HepG2 (cell line): ENCODE data around the gene ACTN4. TPM values are rescaled to one million over a fixed set of nuclear protein-coding genes. Genes with fewer than 3 reads are reported as not detected.

Experiments used
- IKZF1 ChIP-seq: fragments of 450-650 bp; IDR thresholded peaks from 2 replicates; pipeline ENCODE4 v1.7.1; 2016
- MAFF ChIP-seq: IDR thresholded peaks from 2 replicates; pipeline ENCODE4 v1.6.1; 2011; ENCODE audit warnings: low read depth, low read length, improper control_type of control experiment
- MIXL1 ChIP-seq: IDR thresholded peaks from 2 replicates; pipeline ENCODE4 v1.6.1; 2016
- MTERF4 ChIP-seq: sonication (generic); formaldehyde crosslinking; IDR thresholded peaks from 2 replicates; pipeline ENCODE4 v1.8.0; 2023; ENCODE audit warnings: mild to moderate bottlenecking, missing genetic modification reagents
- SNAPC2 ChIP-seq: sonication (generic); formaldehyde crosslinking; IDR thresholded peaks from 2 replicates; pipeline ENCODE4 v1.8.1; 2022; ENCODE audit warnings: mild to moderate bottlenecking, missing genetic modification reagents
- TMF1 ChIP-seq: sonication (generic); formaldehyde crosslinking; IDR thresholded peaks from 2 replicates; pipeline ENCODE4 v1.8.1; 2022; ENCODE audit warnings: low read depth, missing genetic modification reagents
- ZBTB38 ChIP-seq: sonication (generic); formaldehyde crosslinking; IDR thresholded peaks from 2 replicates; pipeline ENCODE4 v1.5.1; 2020; ENCODE audit warnings: mild to moderate bottlenecking, missing genetic modification reagents
- ZBTB46 ChIP-seq: sonication (generic); formaldehyde crosslinking; IDR thresholded peaks from 2 replicates; pipeline ENCODE4 v1.4.0; 2020; ENCODE audit warnings: mild to moderate bottlenecking, missing genetic modification reagents, borderline replicate concordance
- ZFP1 ChIP-seq: IDR thresholded peaks from 2 replicates; pipeline ENCODE4 v1.6.1; 2016
- ZNF20 ChIP-seq: sonication (generic); formaldehyde crosslinking; IDR thresholded peaks from 2 replicates; pipeline ENCODE4 v1.4.0; 2020; ENCODE audit warnings: mild to moderate bottlenecking, moderate library complexity, missing genetic modification reagents
- ZNF446 ChIP-seq: sonication (generic); formaldehyde crosslinking; IDR thresholded peaks from 2 replicates; pipeline ENCODE4 v1.5.0; 2020; ENCODE audit warnings: mild to moderate bottlenecking, missing genetic modification reagents
- ZNF547 ChIP-seq: sonication (generic); formaldehyde crosslinking; IDR thresholded peaks from 2 replicates; pipeline ENCODE4 v1.5.1; 2020; ENCODE audit warnings: mild to moderate bottlenecking, missing genetic modification reagents
- ZNF556 ChIP-seq: sonication (generic); formaldehyde crosslinking; IDR thresholded peaks from 2 replicates; pipeline ENCODE4 v1.4.0; 2020; ENCODE audit warnings: mild to moderate bottlenecking, missing genetic modification reagents, borderline replicate concordance
- ZNF589 ChIP-seq: sonication (generic); formaldehyde crosslinking; conservative IDR thresholded peaks from 2 replicates; pipeline ENCODE4 v1.8.0; 2022; ENCODE audit warnings: mild to moderate bottlenecking, moderate library complexity, missing genetic modification reagents
- ZNF749 ChIP-seq: sonication (generic); formaldehyde crosslinking; IDR thresholded peaks from 2 replicates; pipeline ENCODE4 v1.8.0; 2022; ENCODE audit warnings: mild to moderate bottlenecking, missing genetic modification reagents, moderate library complexity, borderline replicate concordance
- ZNF768 ChIP-seq: sonication (generic); formaldehyde crosslinking; IDR thresholded peaks from 2 replicates; pipeline ENCODE4 v1.4.0; 2020; ENCODE audit warnings: missing genetic modification reagents
- polyA plus RNA-seq, 8 experiments: library from polyadenylated mRNA; depleted of rRNA in 3 of 8; stranded (reverse) in 7 of 8; unstranded in 1 of 8; fragments of >200 nt; fragmentation: Illumina TruSeq in 4 of 8; extraction: Trizol in 4 of 8; gene quantifications; 2 replicates each; pipeline versions ENCODE4 v1.2.1 to v1.2.3, GENCODE V29; 2011 to 2016; ENCODE audit warnings: low read depth in 4 of 8, missing spikeins in 1 of 8, mixed read lengths in 1 of 8; ENCODE audit not compliant: insufficient read depth in 1 of 8
- total RNA-seq, 5 experiments: library from RNA; depleted of rRNA; stranded (reverse); fragments of >200 nt; fragmentation: Illumina TruSeq; extraction: Trizol; gene quantifications; 2 replicates each; pipeline ENCODE4 v1.2.3, GENCODE V29; 2016; ENCODE audit warnings: low read depth in 1 of 5
- TF ChIP-seq, protein P1 (sequence below): sonication (generic); formaldehyde crosslinking; IDR thresholded peaks from 2 replicates; pipeline ENCODE4 v1.8.1; 2023; ENCODE audit warnings: missing genetic modification reagents, inconsistent platforms, borderline replicate concordance
- TF ChIP-seq, protein P2 (sequence below): sonication (generic); formaldehyde crosslinking; IDR thresholded peaks from one replicate; pipeline ENCODE4 v1.5.1; 2020; ENCODE audit warnings: mild to moderate bottlenecking, missing genetic modification reagents; ENCODE audit errors: not compliant biosample characterization

Gene ACTN4
- total and polyA plus RNA-seq, 2 of the 13 experiments (the other 11 are each of a cell fraction or from before 2014, with no cell fraction given), result 171 to 192 TPM

DNA sequence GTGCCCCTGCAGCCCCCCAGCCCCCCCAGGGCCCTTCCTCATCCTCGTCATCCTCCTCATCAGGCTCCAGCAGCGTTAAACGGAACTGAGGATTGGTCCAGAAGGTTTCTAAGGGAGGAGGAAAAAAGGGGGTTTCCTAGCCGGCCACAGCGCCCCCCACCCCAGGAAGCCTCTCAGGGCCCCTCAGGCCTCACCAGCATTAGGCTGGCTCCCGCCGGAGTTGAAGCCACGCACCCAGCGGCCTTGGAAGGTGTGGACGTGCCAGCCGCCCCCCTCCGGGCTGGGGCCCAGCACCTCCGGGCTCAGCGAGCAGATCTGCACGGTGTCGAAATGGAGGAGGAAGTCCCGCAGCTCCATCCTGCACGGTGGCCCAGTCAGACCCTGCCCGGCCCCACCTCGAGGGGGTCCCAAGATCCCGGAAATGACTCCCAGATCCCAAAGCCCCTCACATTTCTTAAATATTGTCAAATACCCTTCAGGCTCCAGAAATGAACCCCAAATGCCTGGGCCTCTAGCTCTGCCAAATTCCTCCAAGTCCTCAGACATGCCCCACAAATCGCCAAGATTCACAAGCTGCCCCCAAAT is 89.9 kb downstream of the ACTN4 start (continued):
- no peak for TF ChIP-seq TMF1
- no peak for TF ChIP-seq MTERF4
- TF ChIP-seq, protein P1, sequence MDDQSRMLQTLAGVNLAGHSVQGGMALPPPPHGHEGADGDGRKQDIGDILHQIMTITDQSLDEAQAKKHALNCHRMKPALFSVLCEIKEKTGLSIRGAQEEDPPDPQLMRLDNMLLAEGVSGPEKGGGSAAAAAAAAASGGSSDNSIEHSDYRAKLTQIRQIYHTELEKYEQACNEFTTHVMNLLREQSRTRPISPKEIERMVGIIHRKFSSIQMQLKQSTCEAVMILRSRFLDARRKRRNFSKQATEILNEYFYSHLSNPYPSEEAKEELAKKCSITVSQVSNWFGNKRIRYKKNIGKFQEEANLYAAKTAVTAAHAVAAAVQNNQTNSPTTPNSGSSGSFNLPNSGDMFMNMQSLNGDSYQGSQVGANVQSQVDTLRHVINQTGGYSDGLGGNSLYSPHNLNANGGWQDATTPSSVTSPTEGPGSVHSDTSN (CRISPR knock-in tag), result no peak
- no peak for TF ChIP-seq SNAPC2
- no peak for TF ChIP-seq ZNF749 (CRISPR knock-in tag)
- no peak for TF ChIP-seq IKZF1
- no peak for TF ChIP-seq ZNF768
- TF ChIP-seq ZNF20 (CRISPR knock-in tag), result no peak
- no peak for TF ChIP-seq ZNF446 (CRISPR knock-in tag)
- TF ChIP-seq ZNF547 (CRISPR knock-in tag), result no peak; the same call in 1 of the 2 replicates
- no peak for TF ChIP-seq MIXL1
- no peak for TF ChIP-seq ZNF589
- TF ChIP-seq ZBTB38, result peak; percentile 84; the same call in 1 of the 2 replicates
- TF ChIP-seq, protein P2, sequence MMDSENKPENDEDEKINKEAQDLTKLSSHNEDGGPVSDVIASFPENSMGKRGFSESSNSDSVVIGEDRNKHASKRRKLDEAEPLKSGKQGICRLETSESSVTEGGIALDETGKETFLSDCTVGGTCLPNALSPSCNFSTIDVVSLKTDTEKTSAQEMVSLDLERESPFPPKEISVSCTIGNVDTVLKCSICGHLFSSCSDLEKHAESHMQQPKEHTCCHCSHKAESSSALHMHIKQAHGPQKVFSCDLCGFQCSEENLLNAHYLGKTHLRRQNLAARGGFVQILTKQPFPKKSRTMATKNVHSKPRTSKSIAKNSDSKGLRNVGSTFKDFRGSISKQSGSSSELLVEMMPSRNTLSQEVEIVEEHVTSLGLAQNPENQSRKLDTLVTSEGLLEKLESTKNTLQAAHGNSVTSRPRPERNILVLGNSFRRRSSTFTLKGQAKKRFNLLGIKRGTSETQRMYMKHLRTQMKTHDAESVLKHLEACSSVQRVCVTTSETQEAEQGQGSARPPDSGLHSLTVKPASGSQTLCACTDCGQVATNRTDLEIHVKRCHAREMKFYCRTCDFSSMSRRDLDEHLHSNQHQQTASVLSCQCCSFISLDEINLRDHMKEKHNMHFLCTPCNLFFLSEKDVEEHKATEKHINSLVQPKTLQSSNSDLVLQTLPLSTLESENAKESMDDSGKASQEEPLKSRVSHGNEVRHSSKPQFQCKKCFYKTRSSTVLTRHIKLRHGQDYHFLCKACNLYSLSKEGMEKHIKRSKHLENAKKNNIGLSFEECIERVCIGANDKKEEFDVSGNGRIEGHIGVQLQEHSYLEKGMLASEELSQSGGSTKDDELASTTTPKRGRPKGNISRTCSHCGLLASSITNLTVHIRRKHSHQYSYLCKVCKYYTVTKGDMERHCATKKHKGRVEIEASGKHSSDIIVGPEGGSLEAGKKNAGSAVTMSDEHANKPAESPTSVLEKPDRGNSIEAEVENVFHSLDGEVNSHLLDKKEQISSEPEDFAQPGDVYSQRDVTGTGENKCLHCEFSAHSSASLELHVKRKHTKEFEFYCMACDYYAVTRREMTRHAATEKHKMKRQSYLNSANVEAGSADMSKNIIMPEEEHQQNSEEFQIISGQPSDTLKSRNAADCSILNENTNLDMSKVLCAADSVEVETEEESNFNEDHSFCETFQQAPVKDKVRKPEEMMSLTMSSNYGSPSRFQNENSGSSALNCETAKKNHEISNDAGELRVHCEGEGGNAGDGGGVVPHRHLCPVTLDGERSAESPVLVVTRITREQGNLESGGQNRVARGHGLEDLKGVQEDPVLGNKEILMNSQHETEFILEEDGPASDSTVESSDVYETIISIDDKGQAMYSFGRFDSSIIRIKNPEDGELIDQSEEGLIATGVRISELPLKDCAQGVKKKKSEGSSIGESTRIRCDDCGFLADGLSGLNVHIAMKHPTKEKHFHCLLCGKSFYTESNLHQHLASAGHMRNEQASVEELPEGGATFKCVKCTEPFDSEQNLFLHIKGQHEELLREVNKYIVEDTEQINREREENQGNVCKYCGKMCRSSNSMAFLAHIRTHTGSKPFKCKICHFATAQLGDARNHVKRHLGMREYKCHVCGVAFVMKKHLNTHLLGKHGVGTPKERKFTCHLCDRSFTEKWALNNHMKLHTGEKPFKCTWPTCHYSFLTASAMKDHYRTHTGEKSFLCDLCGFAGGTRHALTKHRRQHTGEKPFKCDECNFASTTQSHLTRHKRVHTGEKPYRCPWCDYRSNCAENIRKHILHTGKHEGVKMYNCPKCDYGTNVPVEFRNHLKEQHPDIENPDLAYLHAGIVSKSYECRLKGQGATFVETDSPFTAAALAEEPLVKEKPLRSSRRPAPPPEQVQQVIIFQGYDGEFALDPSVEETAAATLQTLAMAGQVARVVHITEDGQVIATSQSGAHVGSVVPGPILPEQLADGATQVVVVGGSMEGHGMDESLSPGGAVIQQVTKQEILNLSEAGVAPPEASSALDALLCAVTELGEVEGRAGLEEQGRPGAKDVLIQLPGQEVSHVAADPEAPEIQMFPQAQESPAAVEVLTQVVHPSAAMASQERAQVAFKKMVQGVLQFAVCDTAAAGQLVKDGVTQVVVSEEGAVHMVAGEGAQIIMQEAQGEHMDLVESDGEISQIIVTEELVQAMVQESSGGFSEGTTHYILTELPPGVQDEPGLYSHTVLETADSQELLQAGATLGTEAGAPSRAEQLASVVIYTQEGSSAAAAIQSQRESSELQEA, result no peak
- TF ChIP-seq MAFF, result no peak
- no peak for TF ChIP-seq ZFP1 (CRISPR knock-in tag)
- TF ChIP-seq ZNF556 (CRISPR knock-in tag), result no peak
- TF ChIP-seq ZBTB46 (CRISPR knock-in tag), result no peak
